Activated CD8-positive, alpha-beta T cell treated with anti-CD3 and anti-CD28 coated beads for 36 hours (primary cell): ENCODE results near the gene KRT85. TPM values are rescaled to one million over a fixed set of nuclear protein-coding genes. Genes with fewer than 3 reads are reported as not detected.

ENCODE experiments used
- ATAC-seq: fragments of 200-7000 bp; cut with Tn5 transposase; one replicate; pipeline ENCODE4 v1.10.0; 2021; ENCODE audit warnings: mild to moderate bottlenecking, moderate library complexity
- CTCF ChIA-PET: fragments of 350-600 bp; sonication (Branson Sonifier 250); formaldehyde crosslinking; loops from one replicate; lab custom pipeline; 2021; ENCODE audit warnings: antibody characterized with exemption; lab: Charles Lee
- POLR2A ChIA-PET: fragments of 350-600 bp; sonication (Branson Sonifier 250); formaldehyde crosslinking; loops from one replicate; lab custom pipeline; 2021; ENCODE audit warnings: antibody characterized with exemption; lab: Charles Lee
- DNase-seq: peaks from one replicate; pipeline ENCODE4 v3.0.0-alpha.2; 2020
- H3K27ac Mint-ChIP-seq: one replicate; pipeline ENCODE4 v1.8.0; 2021; ENCODE audit warnings: mild to moderate bottlenecking, mixed read lengths
- H3K27me3 Mint-ChIP-seq: one replicate; pipeline ENCODE4 v1.8.0; 2021; ENCODE audit warnings: mixed read lengths
- H3K36me3 Mint-ChIP-seq: one replicate; pipeline ENCODE4 v1.8.0; 2021; ENCODE audit warnings: low read depth, mixed read lengths
- H3K4me1 Mint-ChIP-seq: one replicate; pipeline ENCODE4 v1.8.0; 2021; ENCODE audit warnings: low read depth, mixed read lengths
- H3K4me3 Mint-ChIP-seq: one replicate; pipeline ENCODE4 v1.8.0; 2021; ENCODE audit warnings: mild to moderate bottlenecking, moderate library complexity, mixed read lengths
- H3K9me3 Mint-ChIP-seq: one replicate; pipeline ENCODE4 v1.8.0; 2021; ENCODE audit warnings: mixed read lengths
- CTCF ChIP-seq: fragments of 200-600 bp; IDR thresholded peaks from one replicate; pipeline ENCODE4 v1.8.0; 2022; ENCODE audit warnings: antibody characterized with exemption, mild to moderate bottlenecking
- intact Hi-C: fragments of 100-400 bp; cut with micrococcal nuclease; formaldehyde crosslinking; loops from one replicate; pipeline ENCODE4 v1.10.0; 2022
- total RNA-seq, 2 experiments: library from RNA; stranded (reverse); gene quantifications; one replicate each; pipeline ENCODE4 v1.2.3, GENCODE V29; 2021

KRT85 gene
- total RNA-seq, 2 experiments from 2014 or later = not detected

- no peak for TF ChIP-seq CTCF
- no peaks in the 10 kb centered on the region for H3K36me3 Mint-ChIP-seq
- no peak for DNase-seq
- ChIA-PET CTCF (no interaction called here), POLR2A (no interaction called here)
- no peak overlapping the region for H3K4me3 Mint-ChIP-seq
- intact Hi-C loops = no loop called here
- ATAC-seq = no peak
- no peaks in the 10 kb centered on the region for H3K4me1 Mint-ChIP-seq
- no peaks in the 10 kb centered on the region for H3K9me3 Mint-ChIP-seq
- no peaks in the 10 kb centered on the region for H3K27me3 Mint-ChIP-seq
- no peak overlapping the region for H3K27ac Mint-ChIP-seq
These were observed 24.3 kb downstream of the KRT85 start for GRCh38 chr12:52342781-52343490.

GRCh38 chr12:52341066-52341580 lies 26.2 kb downstream of the KRT85 start:
- Mint-ChIP-seq H3K4me3 (no peak overlapping the region), H3K4me1 (peaks cover 8% of the 10 kb centered on the region), H3K27ac (no peak overlapping the region), H3K36me3 (no peaks in the 10 kb centered on the region), H3K9me3 (peaks cover 4% of the 10 kb centered on the region), H3K27me3 (no peaks in the 10 kb centered on the region)
- ChIA-PET CTCF (no interaction called here), POLR2A (no interaction called here)
- TF ChIP-seq CTCF = no peak
- intact Hi-C loops = no loop called here
- ATAC-seq (no peak), DNase-seq (no peak)

- H3K27ac Mint-ChIP-seq = no peak overlapping the region
- ATAC-seq (no peak), DNase-seq (no peak)
- TF ChIP-seq CTCF = no peak
- H3K4me3 Mint-ChIP-seq = no peak overlapping the region
- peaks cover 4% of the 10 kb centered on the region for H3K27me3 Mint-ChIP-seq
- H3K9me3 Mint-ChIP-seq = peaks cover 4% of the 10 kb centered on the region
- no peaks in the 10 kb centered on the region for H3K36me3 Mint-ChIP-seq
- peaks cover 8% of the 10 kb centered on the region for H3K4me1 Mint-ChIP-seq
- POLR2A ChIA-PET = interaction anchor here (1.3 kb wide), 1 partner anchor 32 kb away, joined by 3 read pairs; no protein-coding TSS in a partner anchor
- intact Hi-C loops = no loop called here
- CTCF ChIA-PET = interaction anchor here (0.7 to 3.8 kb wide), 6 partner anchors 10 to 59 kb away, joined by 3 to 14 read pairs (median 4); no protein-coding TSS in a partner anchor
These were observed 28.9 kb downstream of the KRT85 start for GRCh38 chr12:52338241-52338960.

- intact Hi-C loops = no loop called here
- no peak overlapping the region for H3K4me3 Mint-ChIP-seq
- peaks cover 4% of the 10 kb centered on the region for H3K27me3 Mint-ChIP-seq
- H3K9me3 Mint-ChIP-seq = peaks cover 4% of the 10 kb centered on the region
- no peak overlapping the region for H3K27ac Mint-ChIP-seq
- H3K4me1 Mint-ChIP-seq = peaks cover 8% of the 10 kb centered on the region
- H3K36me3 Mint-ChIP-seq = no peaks in the 10 kb centered on the region
- ATAC-seq = no peak
- CTCF ChIA-PET = interaction anchor here (1.1 to 3.8 kb wide), 4 partner anchors 8 to 180 kb away, joined by 4 to 14 read pairs (median 8); no protein-coding TSS in a partner anchor
- DNase-seq = no peak
- TF ChIP-seq CTCF = no peak
- POLR2A ChIA-PET = no interaction called here
These were observed 30.2 kb downstream of the KRT85 start for GRCh38 chr12:52337054-52337453.

- peaks cover 7% of the 10 kb centered on the region for H3K27me3 Mint-ChIP-seq
- TF ChIP-seq CTCF = no peak
- no peak overlapping the region for H3K27ac Mint-ChIP-seq
- peaks cover 8% of the 10 kb centered on the region for H3K4me1 Mint-ChIP-seq
- CTCF ChIA-PET = interaction anchor here (1.1 to 3.8 kb wide), 3 partner anchors 10 to 179 kb away, joined by 5 to 14 read pairs (median 11); no protein-coding TSS in a partner anchor
- peaks cover 4% of the 10 kb centered on the region for H3K9me3 Mint-ChIP-seq
- no peaks in the 10 kb centered on the region for H3K36me3 Mint-ChIP-seq
- DNase-seq (no peak), ATAC-seq (no peak)
- POLR2A ChIA-PET = no interaction called here
- no peak overlapping the region for H3K4me3 Mint-ChIP-seq
- intact Hi-C loops = no loop called here
These were observed 30.6 kb downstream of the KRT85 start for GRCh38 chr12:52336641-52337040.
